Mesenchymal stem cell (in vitro differentiated cells and primary cell): Measurements from ENCODE around the gene GOSR1.
A peak's percentile ranks its signal among the peaks of the same experiment; 100 is the strongest.

Experiments used
- DNase-seq: peaks from one replicate; pipeline ENCODE4 v3.0.0-alpha.2; 2013
- H2AFZ ChIP-seq: one replicate; pipeline ENCODE4 v1.6.1; 2013; ENCODE audit warnings: low read depth, mild to moderate bottlenecking, control low read depth, inconsistent platforms, low read length, moderate library complexity
- H2AK5ac ChIP-seq: 2 replicates; pipeline ENCODE4 v1.6.1; 2013; ENCODE audit warnings: low read length, moderate library complexity, mild to moderate bottlenecking, inconsistent platforms; ENCODE audit not compliant: severe bottlenecking
- H2BK120ac ChIP-seq: one replicate; pipeline ENCODE4 v1.6.1; 2013; ENCODE audit warnings: low read depth, mild to moderate bottlenecking, inconsistent platforms, low read length, moderate library complexity
- H2BK12ac ChIP-seq, 2 experiments: one replicate each; pipeline ENCODE4 v1.6.1; 2013; ENCODE audit warnings: inconsistent platforms in 2 of 2, low read length in 2 of 2, mild to moderate bottlenecking in 2 of 2, moderate library complexity in 2 of 2, control low read depth in 1 of 2
- H2BK15ac ChIP-seq: one replicate; pipeline ENCODE4 v1.6.1; 2013; ENCODE audit warnings: mild to moderate bottlenecking, low read depth, inconsistent platforms; ENCODE audit not compliant: poor library complexity, severe bottlenecking
- H2BK5ac ChIP-seq: 2 replicates; pipeline ENCODE4 v1.6.1; 2013; ENCODE audit warnings: low read depth, mild to moderate bottlenecking, low read length, control low read depth, inconsistent platforms; ENCODE audit not compliant: poor library complexity, severe bottlenecking
- H3K14ac ChIP-seq, 2 experiments: one replicate each; pipeline ENCODE4 v1.6.1; 2013; ENCODE audit warnings: inconsistent platforms in 2 of 2, low read length in 2 of 2, control low read depth in 1 of 2, mild to moderate bottlenecking in 1 of 2, moderate library complexity in 1 of 2
- H3K18ac ChIP-seq, 2 experiments: one replicate each; pipeline ENCODE4 v1.6.1; 2013; ENCODE audit warnings: inconsistent platforms in 2 of 2, low read length in 2 of 2, control low read depth in 1 of 2, low read depth in 1 of 2, mild to moderate bottlenecking in 1 of 2
- H3K23ac ChIP-seq, 2 experiments: one replicate each; pipeline ENCODE4 v1.6.1; 2013; ENCODE audit warnings: inconsistent platforms in 2 of 2, low read length in 2 of 2, mild to moderate bottlenecking in 2 of 2, moderate library complexity in 2 of 2, control low read depth in 1 of 2
- H3K27ac ChIP-seq: 2 replicates; pipeline ENCODE4 v1.5.1; 2013; ENCODE audit warnings: mild to moderate bottlenecking, moderate library complexity, low read length, control low read depth, inconsistent platforms; ENCODE audit not compliant: poor library complexity, severe bottlenecking
- H3K27me3 ChIP-seq, 2 experiments: 2 replicates each; pipeline versions ENCODE4 v1.6.1 to v1.7.0; 2013; ENCODE audit warnings: low read length in 2 of 2, mild to moderate bottlenecking in 2 of 2, moderate library complexity in 2 of 2, control low read depth in 1 of 2, inconsistent platforms in 1 of 2; ENCODE audit not compliant: control insufficient read depth in 1 of 2, insufficient read depth in 1 of 2
- H3K36me3 ChIP-seq, 2 experiments: 2 replicates each; pipeline versions ENCODE4 v1.6.1 to v1.7.0; 2013; ENCODE audit warnings: low read length in 2 of 2, control low read depth in 1 of 2, inconsistent platforms in 1 of 2, low read depth in 1 of 2, mild to moderate bottlenecking in 1 of 2; ENCODE audit not compliant: insufficient read depth in 2 of 2, control insufficient read depth in 1 of 2
- H3K4ac ChIP-seq, 2 experiments: one replicate each; pipeline ENCODE4 v1.6.1; 2013; ENCODE audit warnings: inconsistent platforms in 2 of 2, low read length in 2 of 2, mild to moderate bottlenecking in 2 of 2, moderate library complexity in 2 of 2, control low read depth in 1 of 2, low read depth in 1 of 2
- H3K4me1 ChIP-seq: 2 replicates; pipeline ENCODE4 v1.6.1; 2013; ENCODE audit warnings: low read depth, low read length, control low read depth; ENCODE audit not compliant: control insufficient read depth, insufficient read depth
- H3K4me2 ChIP-seq: 2 replicates; pipeline ENCODE4 v1.6.1; 2013; ENCODE audit warnings: low read length, mild to moderate bottlenecking, inconsistent platforms; ENCODE audit not compliant: poor library complexity, severe bottlenecking
- H3K4me3 ChIP-seq, 2 experiments: 2 replicates each; pipeline versions ENCODE4 v1.5.1 to v1.7.0; 2013; ENCODE audit warnings: low read length in 2 of 2, mild to moderate bottlenecking in 2 of 2, control low read depth in 1 of 2, low read depth in 1 of 2; ENCODE audit not compliant: insufficient read depth in 1 of 2
- H3K79me1 ChIP-seq: replicated peaks from 2 replicates; pipeline ENCODE4 v1.6.1; 2013; ENCODE audit warnings: mild to moderate bottlenecking, control low read depth, low read length, inconsistent platforms; ENCODE audit not compliant: poor library complexity, severe bottlenecking
- H3K9ac ChIP-seq: 2 replicates; pipeline ENCODE4 v1.7.0; 2013; ENCODE audit warnings: mild to moderate bottlenecking, low read length, moderate library complexity
- H3K9me3 ChIP-seq: 2 replicates; pipeline ENCODE4 v1.7.0; 2013; ENCODE audit warnings: mild to moderate bottlenecking, low read length; ENCODE audit not compliant: control insufficient read depth
- H4K8ac ChIP-seq: one replicate; pipeline ENCODE4 v1.6.1; 2013; ENCODE audit warnings: inconsistent platforms, mild to moderate bottlenecking, low read length, moderate library complexity
- H4K91ac ChIP-seq: one replicate; pipeline ENCODE4 v1.6.1; 2013; ENCODE audit warnings: mild to moderate bottlenecking, low read length, inconsistent platforms
- WGBS: methylation state at CpG from one replicate; pipeline ENCODE4 v1.1.7; 2013; ENCODE audit warnings: mixed read lengths; 5-methylcytosine and 5-hydroxymethylcytosine counted together

The GOSR1 gene

DNA sequence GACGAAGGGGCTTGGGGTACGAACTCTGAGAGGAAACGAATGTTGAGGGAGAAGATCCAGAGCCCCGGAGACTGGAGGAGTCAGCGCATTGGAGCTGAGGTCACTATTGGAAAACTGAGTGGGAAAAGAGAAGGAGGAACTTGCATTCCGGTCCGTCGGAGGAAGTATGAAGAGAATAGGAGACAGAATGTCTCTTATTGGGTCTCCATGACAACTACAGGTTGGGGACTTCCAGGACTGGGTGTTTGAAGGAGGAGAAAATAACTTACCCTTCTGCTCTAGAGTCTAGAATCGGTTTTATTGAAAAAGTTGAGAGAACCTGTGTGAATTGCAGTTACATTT is 537 bp downstream of the GOSR1 start:
- Histone ChIP-seq H3K4me2 (peak overlapping the region; percentile 64), H3K14ac (peak overlapping the region in 1 of 2 experiments; percentile 30), H3K4me3 (peak overlapping the region; percentile 78 to 97), H3K79me1 (peaks cover 4% of the 10 kb centered on the region), H2AFZ (peak overlapping the region; percentile 59), H4K8ac (peak overlapping the region; percentile 97), H3K27me3 (no peaks in the 10 kb centered on the region), H2AK5ac (no peak overlapping the region), H3K4ac (peak overlapping the region; percentile 62 to 88), H4K91ac (peak overlapping the region; percentile 90), H3K36me3 (peaks cover 8 to 38% of the 10 kb centered on the region in 2 experiments), H2BK15ac (peak overlapping the region; percentile 90), H3K18ac (peak overlapping the region; percentile 82 to 94), H3K9ac (peak overlapping the region; percentile 99), H3K27ac (peak overlapping the region; percentile 74), H2BK12ac (no peak overlapping the region), H2BK5ac (no peak overlapping the region), H3K9me3 (no peaks in the 10 kb centered on the region), H3K4me1 (no peaks in the 10 kb centered on the region), H2BK120ac (peak overlapping the region; percentile 77), H3K23ac (no peak overlapping the region)
- DNase-seq = peak; percentile 78
- 0% methylated on average over 8 of the region's 9 CpGs for WGBS

DNA sequence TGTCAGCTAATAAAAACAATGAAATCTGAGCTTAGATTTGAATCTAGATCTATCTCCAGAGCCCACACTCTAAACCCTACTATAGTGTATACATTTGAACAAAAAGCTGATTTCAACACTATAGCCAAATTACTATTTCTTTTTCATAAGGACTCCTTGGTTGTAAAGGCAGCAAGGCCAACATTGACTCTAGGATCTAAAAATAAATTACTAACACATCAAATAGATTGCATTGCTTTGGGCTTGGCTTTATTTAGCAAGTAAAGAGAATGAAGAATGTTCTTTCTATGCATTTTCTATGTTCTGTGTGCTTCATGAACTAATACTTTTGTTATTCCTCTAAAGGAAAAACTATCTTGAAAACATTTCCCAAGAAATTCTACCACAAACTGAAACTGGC is 5.3 kb downstream of the GOSR1 start:
- Histone ChIP-seq H3K4ac (no peak overlapping the region), H3K79me1 (peaks cover 6% of the 10 kb centered on the region), H3K9me3 (no peaks in the 10 kb centered on the region), H4K91ac (no peak overlapping the region), H3K27me3 (no peaks in the 10 kb centered on the region), H2BK15ac (no peak overlapping the region), H3K36me3 (peaks cover 19 to 86% of the 10 kb centered on the region in 2 experiments), H2AFZ (no peak overlapping the region), H3K18ac (no peak overlapping the region), H2AK5ac (no peak overlapping the region), H3K23ac (no peak overlapping the region), H3K27ac (no peak overlapping the region), H4K8ac (no peak overlapping the region), H2BK5ac (no peak overlapping the region), H3K4me3 (no peak overlapping the region), H3K9ac (no peak overlapping the region), H3K14ac (no peak overlapping the region), H3K4me2 (no peak overlapping the region), H2BK12ac (no peak overlapping the region), H3K4me1 (no peaks in the 10 kb centered on the region), H2BK120ac (no peak overlapping the region)
- no peak for DNase-seq

DNA sequence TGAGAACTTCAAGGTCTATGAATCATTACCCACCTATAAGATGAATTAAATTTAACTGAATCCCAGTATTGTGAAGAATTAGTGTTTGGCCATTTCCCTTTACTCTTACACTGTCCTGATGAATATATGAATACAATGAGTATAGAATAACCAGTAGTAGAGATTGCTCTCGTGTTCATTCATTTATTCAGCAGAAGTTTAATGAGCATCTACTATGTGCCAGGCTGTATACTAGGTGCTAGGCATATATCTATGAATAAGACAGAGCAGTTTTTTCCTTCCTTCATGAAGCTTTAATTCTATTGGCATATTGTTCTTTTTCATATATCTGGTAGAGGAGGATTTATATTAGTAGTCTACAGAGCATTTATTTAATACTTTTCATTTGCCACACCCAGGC is 6.0 kb downstream of the GOSR1 start:
- Histone ChIP-seq H3K4me1 (no peaks in the 10 kb centered on the region), H3K23ac (no peak overlapping the region), H3K9me3 (no peaks in the 10 kb centered on the region), H3K27me3 (no peaks in the 10 kb centered on the region), H3K4ac (no peak overlapping the region), H2BK120ac (no peak overlapping the region), H3K36me3 (peaks cover 23 to 90% of the 10 kb centered on the region in 2 experiments), H3K18ac (no peak overlapping the region), H3K4me2 (no peak overlapping the region), H2AFZ (no peak overlapping the region), H3K27ac (no peak overlapping the region), H3K79me1 (peaks cover 8% of the 10 kb centered on the region), H3K9ac (no peak overlapping the region), H2BK12ac (no peak overlapping the region), H4K8ac (no peak overlapping the region), H2BK5ac (no peak overlapping the region), H2BK15ac (no peak overlapping the region), H3K4me3 (no peak overlapping the region), H2AK5ac (no peak overlapping the region), H3K14ac (no peak overlapping the region), H4K91ac (no peak overlapping the region)
- DNase-seq = no peak
- no CpG with 5 or more reads among the region's 1 CpG for WGBS

DNA sequence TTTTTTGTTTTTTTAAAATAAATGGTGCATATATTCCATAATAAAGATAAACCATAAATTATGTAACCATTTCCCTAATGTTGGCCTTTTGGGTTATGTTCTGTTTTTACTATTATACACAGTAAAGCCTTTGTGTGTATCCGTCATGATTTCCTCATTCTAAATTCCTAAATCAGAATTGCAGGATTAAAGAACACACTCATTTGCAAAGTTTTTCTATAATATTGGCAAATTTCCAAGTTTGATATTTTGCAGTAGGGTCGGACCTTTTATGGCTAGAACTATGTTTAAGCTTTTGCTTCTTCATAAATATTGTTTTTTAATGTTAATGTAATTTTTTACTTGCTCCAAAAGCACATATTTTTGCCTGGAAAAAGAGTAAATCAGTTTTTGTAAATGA is 16.6 kb downstream of the GOSR1 start:
- Histone ChIP-seq H3K4me3 (no peak overlapping the region), H3K27ac (no peak overlapping the region), H3K4me1 (no peaks in the 10 kb centered on the region), H3K23ac (no peak overlapping the region), H3K9me3 (no peaks in the 10 kb centered on the region), H3K18ac (no peak overlapping the region), H2BK120ac (no peak overlapping the region), H4K91ac (no peak overlapping the region), H2AK5ac (no peak overlapping the region), H3K4me2 (no peak overlapping the region), H2BK12ac (no peak overlapping the region), H2BK15ac (no peak overlapping the region), H4K8ac (no peak overlapping the region), H3K36me3 (peaks cover 16 to 99% of the 10 kb centered on the region in 2 experiments), H3K14ac (no peak overlapping the region), H3K9ac (no peak overlapping the region), H3K4ac (no peak overlapping the region), H2BK5ac (no peak overlapping the region), H2AFZ (no peak overlapping the region), H3K27me3 (no peaks in the 10 kb centered on the region), H3K79me1 (peaks cover 9% of the 10 kb centered on the region)
- WGBS = no CpG with 5 or more reads among the region's 2 CpGs
- no peak for DNase-seq
